Liver (tissue), 9 donors: ENCODE data around the gene SLC2A4RG. TPM values are rescaled to one million over a fixed set of nuclear protein-coding genes. Genes with fewer than 3 reads are reported as not detected.

Source experiments
- DNase-seq: peaks from one replicate; pipeline ENCODE4 v3.0.0-alpha.2; 2017; ENCODE audit warnings: low spot score
- H3K27ac ChIP-seq, 2 donors: one replicate each; pipeline ENCODE4 v1.7.0; 2013; ENCODE audit warnings: inconsistent platforms in 2 of 2, low read length in 2 of 2, control low read depth in 1 of 2, low read depth in 1 of 2, mild to moderate bottlenecking in 1 of 2
- H3K27me3 ChIP-seq, 4 donors: one replicate each; pipeline versions ENCODE4 v1.6.1 to v1.7.0; 2013; ENCODE audit warnings: low read length in 3 of 4, inconsistent platforms in 1 of 4, mild to moderate bottlenecking in 1 of 4, moderate library complexity in 1 of 4; ENCODE audit not compliant: control insufficient read depth in 4 of 4, insufficient read depth in 4 of 4
- H3K36me3 ChIP-seq, 4 donors: one replicate each; pipeline versions ENCODE4 v1.6.1 to v1.7.0; 2013; ENCODE audit warnings: low read length in 3 of 4, mild to moderate bottlenecking in 3 of 4, low read depth in 1 of 4, moderate library complexity in 1 of 4; ENCODE audit not compliant: control insufficient read depth in 4 of 4, insufficient read depth in 3 of 4
- H3K4me1 ChIP-seq, 4 donors: one replicate each; pipeline versions ENCODE4 v1.6.1 to v1.7.0; 2013; ENCODE audit warnings: low read length in 3 of 4, mild to moderate bottlenecking in 3 of 4, moderate library complexity in 1 of 4; ENCODE audit not compliant: control insufficient read depth in 4 of 4, insufficient read depth in 4 of 4
- H3K4me3 ChIP-seq, 3 donors: one replicate each; pipeline versions ENCODE4 v1.6.1 to v1.7.0; 2013; ENCODE audit warnings: low read length in 3 of 3, control low read depth in 1 of 3, low read depth in 1 of 3, mild to moderate bottlenecking in 1 of 3
- H3K9ac ChIP-seq, 2 donors: one replicate each; pipeline ENCODE4 v1.7.0; 2013; ENCODE audit warnings: low read length in 2 of 2, mild to moderate bottlenecking in 2 of 2, moderate library complexity in 2 of 2, control low read depth in 1 of 2, low read depth in 1 of 2
- H3K9me3 ChIP-seq, 4 donors: one replicate each; pipeline versions ENCODE4 v1.6.1 to v1.7.0; 2013; ENCODE audit warnings: low read length in 3 of 4; ENCODE audit not compliant: control insufficient read depth in 4 of 4
- ATF3 ChIP-seq: IDR thresholded peaks from 2 replicates; pipeline ENCODE4 v1.6.1; 2016; ENCODE audit warnings: antibody characterized with exemption
- EGR1 ChIP-seq, 2 donors: IDR thresholded peaks; 2 replicates each; pipeline ENCODE4 v1.6.1; 2016 to 2018; ENCODE audit warnings: antibody characterized with exemption in 2 of 2, low read depth in 2 of 2
- FOXA1 ChIP-seq: IDR thresholded peaks from 2 replicates; pipeline ENCODE4 v1.6.1; 2016; ENCODE audit warnings: antibody characterized with exemption
- FOXA2 ChIP-seq: IDR thresholded peaks from 2 replicates; pipeline ENCODE4 v1.6.1; 2016; ENCODE audit warnings: antibody characterized with exemption
- GABPA ChIP-seq, 2 donors: IDR thresholded peaks in 1 of 2; conservative IDR thresholded peaks in 1 of 2; 2 replicates each; pipeline ENCODE4 v1.6.1; 2016; ENCODE audit warnings: antibody characterized with exemption in 2 of 2, mild to moderate bottlenecking in 1 of 2, moderate library complexity in 1 of 2
- HNF4A ChIP-seq, 2 donors: conservative IDR thresholded peaks; 2 replicates each; pipeline ENCODE4 v1.6.1; 2016; ENCODE audit warnings: antibody characterized with exemption in 2 of 2, mild to moderate bottlenecking in 2 of 2
- HNF4G ChIP-seq: IDR thresholded peaks from 2 replicates; pipeline ENCODE4 v1.6.1; 2016; ENCODE audit warnings: antibody characterized with exemption
- JUND ChIP-seq, 2 donors: IDR thresholded peaks; 2 replicates each; pipeline ENCODE4 v1.6.1; 2016; ENCODE audit warnings: antibody characterized with exemption in 2 of 2
- MAX ChIP-seq: IDR thresholded peaks from 2 replicates; pipeline ENCODE4 v1.6.1; 2016; ENCODE audit warnings: antibody characterized with exemption
- NR2F2 ChIP-seq: IDR thresholded peaks from 2 replicates; pipeline ENCODE4 v1.6.1; 2016; ENCODE audit warnings: antibody characterized with exemption
- RAD21 ChIP-seq, 2 donors: IDR thresholded peaks; 2 replicates each; pipeline ENCODE4 v1.6.1; 2016; ENCODE audit warnings: antibody characterized with exemption in 2 of 2, mild to moderate bottlenecking in 2 of 2
- RXRA ChIP-seq, 2 donors: IDR thresholded peaks; 2 replicates each; pipeline ENCODE4 v1.6.1; 2017 to 2018; ENCODE audit warnings: antibody characterized with exemption in 2 of 2, mild to moderate bottlenecking in 1 of 2
- SP1 ChIP-seq: IDR thresholded peaks from 2 replicates; pipeline ENCODE4 v1.6.1; 2018; ENCODE audit warnings: antibody characterized with exemption, mild to moderate bottlenecking
- TAF1 ChIP-seq: conservative IDR thresholded peaks from 2 replicates; pipeline ENCODE4 v1.6.1; 2016; ENCODE audit warnings: antibody characterized with exemption, mild to moderate bottlenecking
- YY1 ChIP-seq: IDR thresholded peaks from 2 replicates; pipeline ENCODE4 v1.6.1; 2016; ENCODE audit warnings: antibody characterized with exemption, mild to moderate bottlenecking
- ZBTB33 ChIP-seq: IDR thresholded peaks from 2 replicates; pipeline ENCODE4 v1.6.1; 2016; ENCODE audit warnings: antibody characterized with exemption
- WGBS: extraction: QIAGEN DNeasy Blood & Tissue Kit; methylation state at CpG from one replicate; pipeline ENCODE4 v1.1.7; 2013; 5-methylcytosine and 5-hydroxymethylcytosine counted together
- polyA plus RNA-seq, 2 donors: library from polyadenylated mRNA; stranded (reverse) in 1 of 2; unstranded in 1 of 2; fragments of 200-250 nt in 1 of 2; fragments of >200 nt in 1 of 2; fragmentation: Nextera tagmentation in 1 of 2; extraction: Ambion mirVana in 1 of 2; gene quantifications; one replicate each; pipeline versions ENCODE4 v1.2.1 to v1.2.3, GENCODE V29; 2013 to 2015
- total RNA-seq, 2 donors: library from RNA; depleted of rRNA; stranded (reverse); fragments of >200 nt; gene quantifications; one replicate each; pipeline ENCODE4 v1.2.3, GENCODE V29; 2014
- TF ChIP-seq, protein P1 (sequence below): IDR thresholded peaks from 2 replicates; pipeline ENCODE4 v1.6.1; 2016; ENCODE audit warnings: antibody characterized with exemption, mild to moderate bottlenecking
- donor health status: healthy.
- donor health status: healthy.
- donor health status: healthy.
- donor health status: healthy.
- donor health status: healthy.

The SLC2A4RG gene
- total and polyA plus RNA-seq, 4 donors, result 22.2 to 39.7 (median 29.4) TPM

- Histone ChIP-seq H3K9ac (no peak overlapping the region), H3K27me3 (no peaks in the 10 kb centered on the region), H3K27ac (peak overlapping the region in 1 of 2 donors; percentile 25), H3K36me3 (peaks cover 7 to 35% (median 14%) of the 10 kb centered on the region in 4 donors), H3K4me1 (peaks cover 5 to 27% (median 25%) of the 10 kb centered on the region in 4 donors), H3K9me3 (no peaks in the 10 kb centered on the region), H3K4me3 (peak overlapping the region; percentile 76 to 96 (median 92))
- 21% methylated on average over 67 of the region's 67 CpGs for WGBS
- TF ChIP-seq SP1 (no peak), FOXA2 (no peak), HNF4G (no peak), MAX (no peak), YY1 (no peak), ATF3 (no peak), ZBTB33 (no peak), TAF1 (no peak), GABPA (IDR thresholded peaks at IDR 0.05 in 1 of 2, conservative IDR thresholded peaks at IDR 0.05 in 1 of 2) (no peak), RAD21 (IDR thresholded peaks at IDR 0.05) (no peak)
- TF ChIP-seq, protein P1, sequence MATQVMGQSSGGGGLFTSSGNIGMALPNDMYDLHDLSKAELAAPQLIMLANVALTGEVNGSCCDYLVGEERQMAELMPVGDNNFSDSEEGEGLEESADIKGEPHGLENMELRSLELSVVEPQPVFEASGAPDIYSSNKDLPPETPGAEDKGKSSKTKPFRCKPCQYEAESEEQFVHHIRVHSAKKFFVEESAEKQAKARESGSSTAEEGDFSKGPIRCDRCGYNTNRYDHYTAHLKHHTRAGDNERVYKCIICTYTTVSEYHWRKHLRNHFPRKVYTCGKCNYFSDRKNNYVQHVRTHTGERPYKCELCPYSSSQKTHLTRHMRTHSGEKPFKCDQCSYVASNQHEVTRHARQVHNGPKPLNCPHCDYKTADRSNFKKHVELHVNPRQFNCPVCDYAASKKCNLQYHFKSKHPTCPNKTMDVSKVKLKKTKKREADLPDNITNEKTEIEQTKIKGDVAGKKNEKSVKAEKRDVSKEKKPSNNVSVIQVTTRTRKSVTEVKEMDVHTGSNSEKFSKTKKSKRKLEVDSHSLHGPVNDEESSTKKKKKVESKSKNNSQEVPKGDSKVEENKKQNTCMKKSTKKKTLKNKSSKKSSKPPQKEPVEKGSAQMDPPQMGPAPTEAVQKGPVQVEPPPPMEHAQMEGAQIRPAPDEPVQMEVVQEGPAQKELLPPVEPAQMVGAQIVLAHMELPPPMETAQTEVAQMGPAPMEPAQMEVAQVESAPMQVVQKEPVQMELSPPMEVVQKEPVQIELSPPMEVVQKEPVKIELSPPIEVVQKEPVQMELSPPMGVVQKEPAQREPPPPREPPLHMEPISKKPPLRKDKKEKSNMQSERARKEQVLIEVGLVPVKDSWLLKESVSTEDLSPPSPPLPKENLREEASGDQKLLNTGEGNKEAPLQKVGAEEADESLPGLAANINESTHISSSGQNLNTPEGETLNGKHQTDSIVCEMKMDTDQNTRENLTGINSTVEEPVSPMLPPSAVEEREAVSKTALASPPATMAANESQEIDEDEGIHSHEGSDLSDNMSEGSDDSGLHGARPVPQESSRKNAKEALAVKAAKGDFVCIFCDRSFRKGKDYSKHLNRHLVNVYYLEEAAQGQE, result no peak
- no peak for DNase-seq
Measured at GRCh38 chr20:63708301-63709148, 31.1 kb upstream of the SLC2A4RG start.

GRCh38 chr20:63709149-63709527, 30.4 kb upstream of the SLC2A4RG start:
- Histone ChIP-seq H3K9ac (no peak overlapping the region), H3K4me3 (peak overlapping the region in 1 of 3 donors; percentile 76), H3K36me3 (peaks cover 7 to 30% (median 14%) of the 10 kb centered on the region in 4 donors), H3K27me3 (no peaks in the 10 kb centered on the region), H3K4me1 (peaks cover 5 to 27% (median 25%) of the 10 kb centered on the region in 4 donors), H3K9me3 (no peaks in the 10 kb centered on the region), H3K27ac (no peak overlapping the region)
- DNase-seq, result no peak
- 93% methylated on average over 17 of the region's 17 CpGs for WGBS
- no peak for TF ChIP-seq TAF1
- TF ChIP-seq, protein P1, result no peak
- no peak for TF ChIP-seq ATF3
- no peak for TF ChIP-seq RXRA (IDR thresholded peaks at IDR 0.05)
- no peak for TF ChIP-seq MAX
- TF ChIP-seq RAD21 (IDR thresholded peaks at IDR 0.05), result no peak
- TF ChIP-seq EGR1 (IDR thresholded peaks at IDR 0.05; ENCODE audit: low read depth in 2 of 2), result no peak
- TF ChIP-seq GABPA (IDR thresholded peaks at IDR 0.05 in 1 of 2, conservative IDR thresholded peaks at IDR 0.05 in 1 of 2), result no peak
- no peak for TF ChIP-seq YY1
- no peak for TF ChIP-seq HNF4A (conservative IDR thresholded peaks at IDR 0.05)
- no peak for TF ChIP-seq NR2F2
- TF ChIP-seq ZBTB33, result no peak
- TF ChIP-seq FOXA1, result no peak
- TF ChIP-seq HNF4G, result no peak
- TF ChIP-seq JUND (IDR thresholded peaks at IDR 0.05), result no peak
